Vagina (tissue), 2 donors: ENCODE results near the gene MCF2L. TPM values are rescaled to one million over a fixed set of nuclear protein-coding genes. Genes with fewer than 3 reads are reported as not detected.

ENCODE experiments used
- DNase-seq, 2 donors: peaks; one replicate each; pipeline ENCODE4 v3.0.0-alpha.2; 2017; ENCODE audit errors: extremely low spot score in 2 of 2
- H3K27ac ChIP-seq: fragments of 200-600 bp; sonication (generic); one replicate; pipeline ENCODE4 v1.5.1; 2019
- H3K27me3 ChIP-seq: fragments of 200-600 bp; sonication (generic); one replicate; pipeline ENCODE4 v1.5.1; 2019
- H3K36me3 ChIP-seq, 2 donors: fragments of 200-600 bp; sonication (generic); one replicate each; pipeline ENCODE4 v1.5.1; 2017 to 2019
- H3K4me1 ChIP-seq: fragments of 200-600 bp; sonication (generic); one replicate; pipeline ENCODE4 v1.5.1; 2019
- H3K4me3 ChIP-seq, 2 donors: fragments of 200-600 bp; sonication (generic); 1 replicate in 1 of 2; 2 replicates in 1 of 2; pipeline ENCODE4 v1.5.1; 2016 to 2019
- H3K9me3 ChIP-seq: fragments of 200-600 bp; sonication (generic); one replicate; pipeline ENCODE4 v1.5.1; 2019
- CTCF ChIP-seq, 3 experiments: fragments of 450-650 bp in 2 of 3; fragments of 200-600 bp in 1 of 3; sonication (generic) in 1 of 3; IDR thresholded peaks; one replicate each; pipeline ENCODE4 v1.5.1; 2017 to 2019; ENCODE audit warnings: antibody characterized with exemption in 3 of 3, mild to moderate bottlenecking in 2 of 3, moderate library complexity in 2 of 3
- POLR2A ChIP-seq, 2 donors: fragments of 450-650 bp; IDR thresholded peaks; one replicate each; pipeline ENCODE4 v1.6.1; 2017; ENCODE audit warnings: antibody characterized with exemption in 2 of 2, mild to moderate bottlenecking in 2 of 2, moderate library complexity in 2 of 2
- POLR2AphosphoS5 ChIP-seq, 2 donors: sonication (generic); formaldehyde crosslinking; IDR thresholded peaks; one replicate each; pipeline ENCODE4 v1.9.0; 2017; ENCODE audit warnings: antibody characterized with exemption in 2 of 2, mild to moderate bottlenecking in 2 of 2, low read depth in 1 of 2; ENCODE audit not compliant: insufficient read depth in 1 of 2
- intact Hi-C: fragments of 100-400 bp; cut with DNase I; formaldehyde crosslinking; loops from one replicate; pipeline ENCODE4 v1.15.1; 2023
- total RNA-seq: library from RNA; depleted of rRNA; stranded (reverse); fragments of >200 nt; gene quantifications from one replicate; pipeline ENCODE4 v1.2.3, GENCODE V29; 2016

Gene MCF2L
- total RNA-seq, 1 donor from 2014 or later = 45.4 TPM

GRCh38 chr13:113137691-113138298 is 168.8 kb downstream of the MCF2L start:
- Histone ChIP-seq H3K27ac (no peak overlapping the region), H3K4me1 (no peaks in the 10 kb centered on the region), H3K9me3 (no peaks in the 10 kb centered on the region), H3K4me3 (no peak overlapping the region), H3K36me3 (peaks cover 0 to 7% of the 10 kb centered on the region in 2 donors), H3K27me3 (no peaks in the 10 kb centered on the region)
- intact Hi-C loops = no loop called here
- no peak for DNase-seq
- TF ChIP-seq POLR2A (IDR thresholded peaks at IDR 0.05) (no peak), CTCF (IDR thresholded peaks at IDR 0.05) (no peak), POLR2AphosphoS5 (IDR thresholded peaks at IDR 0.05; ENCODE audit: insufficient read depth in 1 of 2, low read depth in 1 of 2) (no peak)

GRCh38 chr13:113138792-113139551 is 170.0 kb downstream of the MCF2L start:
- no peak for DNase-seq
- Histone ChIP-seq H3K4me3 (no peak overlapping the region), H3K27me3 (no peaks in the 10 kb centered on the region), H3K9me3 (no peaks in the 10 kb centered on the region), H3K36me3 (peaks cover 0 to 7% of the 10 kb centered on the region in 2 donors), H3K4me1 (no peaks in the 10 kb centered on the region), H3K27ac (no peak overlapping the region)
- intact Hi-C loops = no loop called here
- no peak for TF ChIP-seq POLR2AphosphoS5 (IDR thresholded peaks at IDR 0.05; ENCODE audit: insufficient read depth in 1 of 2, low read depth in 1 of 2)
- no peak for TF ChIP-seq CTCF (IDR thresholded peaks at IDR 0.05)
- TF ChIP-seq POLR2A (IDR thresholded peaks at IDR 0.05) = no peak

GRCh38 chr13:113139577-113139976 is 170.6 kb downstream of the MCF2L start:
- intact Hi-C loops = no loop called here
- Histone ChIP-seq H3K4me3 (no peak overlapping the region), H3K9me3 (no peaks in the 10 kb centered on the region), H3K4me1 (no peaks in the 10 kb centered on the region), H3K27ac (no peak overlapping the region), H3K27me3 (no peaks in the 10 kb centered on the region), H3K36me3 (peaks cover 0 to 7% of the 10 kb centered on the region in 2 donors)
- TF ChIP-seq CTCF (IDR thresholded peaks at IDR 0.05) (no peak), POLR2AphosphoS5 (IDR thresholded peaks at IDR 0.05; ENCODE audit: insufficient read depth in 1 of 2, low read depth in 1 of 2) (no peak), POLR2A (IDR thresholded peaks at IDR 0.05) (no peak)
- no peak for DNase-seq

- no peaks in the 10 kb centered on the region for H3K27me3 ChIP-seq
- DNase-seq = no peak
- intact Hi-C loops = no loop called here
- no peak for TF ChIP-seq POLR2AphosphoS5 (IDR thresholded peaks at IDR 0.05; ENCODE audit: insufficient read depth in 1 of 2, low read depth in 1 of 2)
- TF ChIP-seq CTCF (IDR thresholded peaks at IDR 0.05) = no peak
- no peak for TF ChIP-seq POLR2A (IDR thresholded peaks at IDR 0.05)
- no peaks in the 10 kb centered on the region for H3K4me1 ChIP-seq
- H3K27ac ChIP-seq = no peak overlapping the region
- peaks cover 0 to 7% of the 10 kb centered on the region in 2 donors for H3K36me3 ChIP-seq
- H3K4me3 ChIP-seq = no peak overlapping the region
- H3K9me3 ChIP-seq = no peaks in the 10 kb centered on the region
These were observed 171.9 kb downstream of the MCF2L start for GRCh38 chr13:113140677-113141600.
